Ishikawa (cell line): ENCODE results near the gene TSPAN14.

Experiments used
- CEBPB ChIP-seq: IDR thresholded peaks from 2 replicates; pipeline ENCODE4 v1.6.1; 2012
- CREB1 ChIP-seq: IDR thresholded peaks from 2 replicates; pipeline ENCODE4 v1.6.1; 2012; ENCODE audit warnings: low read depth
- EGR1 ChIP-seq: IDR thresholded peaks from 2 replicates; pipeline ENCODE4 v1.6.1; 2012
- EP300 ChIP-seq: IDR thresholded peaks from 2 replicates; pipeline ENCODE4 v1.6.1; 2012; ENCODE audit warnings: borderline replicate concordance
- FOXM1 ChIP-seq: IDR thresholded peaks from 2 replicates; pipeline ENCODE4 v1.6.1; 2012; ENCODE audit warnings: low read depth, borderline replicate concordance
- MAX ChIP-seq: IDR thresholded peaks from 2 replicates; pipeline ENCODE4 v1.6.1; 2012
- NFIC ChIP-seq: IDR thresholded peaks from 2 replicates; pipeline ENCODE4 v1.6.1; 2012
- RAD21 ChIP-seq: IDR thresholded peaks from 2 replicates; pipeline ENCODE4 v1.6.1; 2012; ENCODE audit warnings: low read depth
- REST ChIP-seq: IDR thresholded peaks from 2 replicates; pipeline ENCODE4 v1.6.1; 2012; ENCODE audit warnings: low read depth, mild to moderate bottlenecking
- TAF1 ChIP-seq: IDR thresholded peaks from 2 replicates; pipeline ENCODE4 v1.6.1; 2012; ENCODE audit warnings: low read depth, mild to moderate bottlenecking
- TCF12 ChIP-seq: IDR thresholded peaks from 2 replicates; pipeline ENCODE4 v1.6.1; 2012; ENCODE audit warnings: low read depth
- TEAD4 ChIP-seq: IDR thresholded peaks from 2 replicates; pipeline ENCODE4 v1.6.1; 2012
- USF1 ChIP-seq: IDR thresholded peaks from 2 replicates; pipeline ENCODE4 v1.6.1; 2012
- YY1 ChIP-seq: IDR thresholded peaks from 2 replicates; pipeline ENCODE4 v1.6.1; 2012; ENCODE audit warnings: low read depth
- ZBTB7A ChIP-seq: IDR thresholded peaks from 2 replicates; pipeline ENCODE4 v1.6.1; 2012; ENCODE audit warnings: low read depth

Gene TSPAN14

GRCh38 chr10:80480852-80481251 is 26.7 kb downstream of the TSPAN14 start:
- TF ChIP-seq MAX (no peak), NFIC (no peak), RAD21 (no peak), CREB1 (no peak)

- TF ChIP-seq CEBPB (no peak), REST (no peak), FOXM1 (no peak), TEAD4 (no peak), USF1 (no peak), MAX (no peak), NFIC (no peak), ZBTB7A (no peak), TAF1 (no peak), EGR1 (no peak), YY1 (no peak), CREB1 (no peak)
Observed at GRCh38 chr10:80484243-80484642, 30.1 kb downstream of the TSPAN14 start.

GRCh38 chr10:80484676-80485075 is 30.6 kb downstream of the TSPAN14 start:
- TF ChIP-seq NFIC: no peak
- no peak for TF ChIP-seq CEBPB
- no peak for TF ChIP-seq FOXM1
- no peak for TF ChIP-seq EGR1
- TF ChIP-seq TAF1: no peak
- no peak for TF ChIP-seq RAD21
- TF ChIP-seq ZBTB7A: no peak
- TF ChIP-seq TEAD4: no peak
- TF ChIP-seq REST: no peak
- TF ChIP-seq MAX: no peak
- no peak for TF ChIP-seq USF1
- TF ChIP-seq CREB1: no peak
- TF ChIP-seq EP300: no peak
- TF ChIP-seq YY1: no peak
- no peak for TF ChIP-seq TCF12

- TF ChIP-seq NFIC (no peak), TAF1 (no peak), FOXM1 (no peak), TEAD4 (no peak), EP300 (no peak), TCF12 (no peak), ZBTB7A (no peak), REST (no peak), CREB1 (no peak), YY1 (no peak), RAD21 (no peak), CEBPB (no peak), EGR1 (no peak), USF1 (no peak), MAX (no peak)
Observed at GRCh38 chr10:80485076-80485945, 31.2 kb downstream of the TSPAN14 start.
